Activated CD8-positive, alpha-beta T cell treated with anti-CD3 and anti-CD28 coated beads for 36 hours (primary cell): ENCODE data around the gene PLCB4. TPM values are rescaled to one million over a fixed set of nuclear protein-coding genes. Genes with fewer than 3 reads are reported as not detected.

Experiments used
- ATAC-seq: fragments of 200-7000 bp; cut with Tn5 transposase; one replicate; pipeline ENCODE4 v1.10.0; 2021; ENCODE audit warnings: mild to moderate bottlenecking, moderate library complexity
- CTCF ChIA-PET: fragments of 350-600 bp; sonication (Branson Sonifier 250); formaldehyde crosslinking; loops from one replicate; lab custom pipeline; 2021; ENCODE audit warnings: antibody characterized with exemption; lab: Charles Lee
- POLR2A ChIA-PET: fragments of 350-600 bp; sonication (Branson Sonifier 250); formaldehyde crosslinking; loops from one replicate; lab custom pipeline; 2021; ENCODE audit warnings: antibody characterized with exemption; lab: Charles Lee
- DNase-seq: peaks from one replicate; pipeline ENCODE4 v3.0.0-alpha.2; 2020
- H3K27ac Mint-ChIP-seq: one replicate; pipeline ENCODE4 v1.8.0; 2021; ENCODE audit warnings: mild to moderate bottlenecking, mixed read lengths
- H3K27me3 Mint-ChIP-seq: one replicate; pipeline ENCODE4 v1.8.0; 2021; ENCODE audit warnings: mixed read lengths
- H3K36me3 Mint-ChIP-seq: one replicate; pipeline ENCODE4 v1.8.0; 2021; ENCODE audit warnings: low read depth, mixed read lengths
- H3K4me1 Mint-ChIP-seq: one replicate; pipeline ENCODE4 v1.8.0; 2021; ENCODE audit warnings: low read depth, mixed read lengths
- H3K4me3 Mint-ChIP-seq: one replicate; pipeline ENCODE4 v1.8.0; 2021; ENCODE audit warnings: mild to moderate bottlenecking, moderate library complexity, mixed read lengths
- H3K9me3 Mint-ChIP-seq: one replicate; pipeline ENCODE4 v1.8.0; 2021; ENCODE audit warnings: mixed read lengths
- CTCF ChIP-seq: fragments of 200-600 bp; IDR thresholded peaks from one replicate; pipeline ENCODE4 v1.8.0; 2022; ENCODE audit warnings: antibody characterized with exemption, mild to moderate bottlenecking
- intact Hi-C: fragments of 100-400 bp; cut with micrococcal nuclease; formaldehyde crosslinking; loops from one replicate; pipeline ENCODE4 v1.10.0; 2022
- total RNA-seq, 2 experiments: library from RNA; stranded (reverse); gene quantifications; one replicate each; pipeline ENCODE4 v1.2.3, GENCODE V29; 2021

PLCB4 gene
- total RNA-seq, 2 experiments from 2014 or later, result not detected

GRCh38 chr20:9495701-9496100 lies 426.8 kb downstream of the PLCB4 start:
- intact Hi-C loops, result no loop called here
- Mint-ChIP-seq H3K4me1 (no peaks in the 10 kb centered on the region), H3K36me3 (no peaks in the 10 kb centered on the region), H3K9me3 (peaks cover 3% of the 10 kb centered on the region), H3K4me3 (no peak overlapping the region), H3K27ac (no peak overlapping the region), H3K27me3 (no peaks in the 10 kb centered on the region)
- no peak for TF ChIP-seq CTCF
- DNase-seq, result no peak
- ATAC-seq, result no peak
- ChIA-PET CTCF (no interaction called here), POLR2A (no interaction called here)

GRCh38 chr20:9496155-9496554 lies 427.3 kb downstream of the PLCB4 start:
- intact Hi-C loops, result no loop called here
- Mint-ChIP-seq H3K27me3 (no peaks in the 10 kb centered on the region), H3K4me3 (no peak overlapping the region), H3K9me3 (peaks cover 3% of the 10 kb centered on the region), H3K27ac (no peak overlapping the region), H3K4me1 (no peaks in the 10 kb centered on the region), H3K36me3 (no peaks in the 10 kb centered on the region)
- POLR2A ChIA-PET, result no interaction called here
- DNase-seq (no peak), ATAC-seq (no peak)
- CTCF ChIA-PET, result no interaction called here
- TF ChIP-seq CTCF, result no peak

GRCh38 chr20:9498322-9498721 lies 429.4 kb downstream of the PLCB4 start:
- H3K9me3 Mint-ChIP-seq, result peaks cover 3% of the 10 kb centered on the region
- no peak for TF ChIP-seq CTCF
- H3K36me3 Mint-ChIP-seq, result no peaks in the 10 kb centered on the region
- no peak overlapping the region for H3K27ac Mint-ChIP-seq
- no peaks in the 10 kb centered on the region for H3K4me1 Mint-ChIP-seq
- ATAC-seq, result no peak
- H3K27me3 Mint-ChIP-seq, result peaks cover 2% of the 10 kb centered on the region
- DNase-seq, result no peak
- ChIA-PET CTCF (no interaction called here), POLR2A (no interaction called here)
- intact Hi-C loops, result no loop called here
- no peak overlapping the region for H3K4me3 Mint-ChIP-seq

GRCh38 chr20:9499126-9499899 lies 430.4 kb downstream of the PLCB4 start:
- ATAC-seq, result no peak
- no peak for TF ChIP-seq CTCF

GRCh38 chr20:9500121-9500520 lies 431.2 kb downstream of the PLCB4 start:
- DNase-seq (no peak), ATAC-seq (no peak)
- ChIA-PET CTCF (no interaction called here), POLR2A (no interaction called here)
- Mint-ChIP-seq H3K9me3 (peaks cover 3% of the 10 kb centered on the region), H3K36me3 (no peaks in the 10 kb centered on the region), H3K4me1 (no peaks in the 10 kb centered on the region), H3K27ac (no peak overlapping the region), H3K27me3 (peaks cover 6% of the 10 kb centered on the region), H3K4me3 (no peak overlapping the region)
- intact Hi-C loops, result no loop called here
- TF ChIP-seq CTCF, result no peak

More at GRCh38 chr20:9499126-9499899, 430.4 kb downstream of the PLCB4 start:
- Mint-ChIP-seq H3K4me1 (no peaks in the 10 kb centered on the region), H3K27ac (no peak overlapping the region), H3K27me3 (peaks cover 6% of the 10 kb centered on the region), H3K4me3 (no peak overlapping the region), H3K9me3 (peaks cover 3% of the 10 kb centered on the region), H3K36me3 (no peaks in the 10 kb centered on the region)
- ChIA-PET CTCF (no interaction called here), POLR2A (no interaction called here)
- intact Hi-C loops, result no loop called here
- no peak for DNase-seq
